Adrenal gland (tissue), 5 donors: ENCODE measurements around the gene ITGB6.

Source experiments
- POLR2A ChIP-seq, 2 donors: fragments of 450-650 bp; IDR thresholded peaks; one replicate each; pipeline ENCODE4 v1.6.1; 2017; ENCODE audit warnings: antibody characterized with exemption in 2 of 2, mild to moderate bottlenecking in 2 of 2, moderate library complexity in 1 of 2
- TF ChIP-seq, protein P1 (sequence below), 6 experiments: fragments of 450-650 bp in 4 of 6; fragments of 200-600 bp in 2 of 6; sonication (generic) in 1 of 6; IDR thresholded peaks; 1 replicate in 5 of 6; 2 replicates in 1 of 6; pipeline versions ENCODE4 v1.5.1 to v1.8.0; 2016 to 2021; ENCODE audit warnings: antibody characterized with exemption in 6 of 6, mild to moderate bottlenecking in 2 of 6, moderate library complexity in 1 of 6
- donor health status: DM: no; HTN: no; CAD: no.

DNA sequence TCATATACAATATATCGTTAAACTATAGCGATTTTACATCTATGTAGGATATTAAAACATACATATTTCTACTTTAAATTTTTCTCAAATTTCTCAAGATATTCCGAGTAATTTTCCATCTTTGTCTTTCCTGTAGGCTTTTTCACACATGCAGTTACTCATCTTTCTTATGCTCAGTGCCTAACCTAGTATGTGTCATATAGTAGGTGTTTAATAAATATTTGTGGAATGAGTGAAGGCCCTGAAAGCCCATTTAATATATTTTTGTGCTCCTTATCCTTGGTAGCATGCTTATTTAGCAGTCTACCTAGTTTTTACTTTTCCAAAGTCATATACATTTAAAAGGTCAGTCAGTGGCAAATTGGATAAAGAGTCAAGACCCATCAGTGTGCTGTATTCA is 67.3 kb downstream of the ITGB6 start:
- TF ChIP-seq, protein P1, sequence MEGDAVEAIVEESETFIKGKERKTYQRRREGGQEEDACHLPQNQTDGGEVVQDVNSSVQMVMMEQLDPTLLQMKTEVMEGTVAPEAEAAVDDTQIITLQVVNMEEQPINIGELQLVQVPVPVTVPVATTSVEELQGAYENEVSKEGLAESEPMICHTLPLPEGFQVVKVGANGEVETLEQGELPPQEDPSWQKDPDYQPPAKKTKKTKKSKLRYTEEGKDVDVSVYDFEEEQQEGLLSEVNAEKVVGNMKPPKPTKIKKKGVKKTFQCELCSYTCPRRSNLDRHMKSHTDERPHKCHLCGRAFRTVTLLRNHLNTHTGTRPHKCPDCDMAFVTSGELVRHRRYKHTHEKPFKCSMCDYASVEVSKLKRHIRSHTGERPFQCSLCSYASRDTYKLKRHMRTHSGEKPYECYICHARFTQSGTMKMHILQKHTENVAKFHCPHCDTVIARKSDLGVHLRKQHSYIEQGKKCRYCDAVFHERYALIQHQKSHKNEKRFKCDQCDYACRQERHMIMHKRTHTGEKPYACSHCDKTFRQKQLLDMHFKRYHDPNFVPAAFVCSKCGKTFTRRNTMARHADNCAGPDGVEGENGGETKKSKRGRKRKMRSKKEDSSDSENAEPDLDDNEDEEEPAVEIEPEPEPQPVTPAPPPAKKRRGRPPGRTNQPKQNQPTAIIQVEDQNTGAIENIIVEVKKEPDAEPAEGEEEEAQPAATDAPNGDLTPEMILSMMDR (IDR thresholded peaks at IDR 0.05) = no peak
- no peak for TF ChIP-seq POLR2A (IDR thresholded peaks at IDR 0.05)
